SK-N-MC (cell line): ENCODE results near the gene GANC.

Experiments
- DNase-seq: peaks from one replicate; pipeline ENCODE4 v3.0.0-alpha.2; 2011; ENCODE audit warnings: low read depth, low spot score
- H3K27ac ChIP-seq: fragments of 200-600 bp; sonication (generic); 2 replicates; pipeline ENCODE4 v1.5.1; 2016; ENCODE audit warnings: mixed run types
- H3K36me3 ChIP-seq: fragments of 200-600 bp; sonication (generic); 2 replicates; pipeline ENCODE4 v1.6.1; 2017; ENCODE audit warnings: antibody characterized with exemption, low read length, mixed read lengths; ENCODE audit not compliant: insufficient read depth
- H3K4me3 ChIP-seq: fragments of 200-600 bp; sonication (generic); 2 replicates; pipeline ENCODE4 v1.5.1; 2016
- H3K9ac ChIP-seq: fragments of 200-600 bp; sonication (generic); 2 replicates; pipeline ENCODE4 v1.8.0; 2017; ENCODE audit warnings: mixed run types, mixed read lengths; ENCODE audit not compliant: insufficient read length
- H3K9me3 ChIP-seq: fragments of 200-600 bp; sonication (generic); 2 replicates; pipeline ENCODE4 v1.6.1; 2017; ENCODE audit warnings: low read depth, mild to moderate bottlenecking, antibody characterized with exemption, low read length, moderate library complexity, mixed read lengths
- EZH2 ChIP-seq: fragments of 200-600 bp; sonication (generic); IDR thresholded peaks from one replicate; pipeline ENCODE4 v1.6.1; 2017; ENCODE audit warnings: antibody characterized with exemption
- FOXP2 ChIP-seq: optimal IDR thresholded peaks from 2 replicates; pipeline ENCODE3; 2011; ENCODE audit warnings: mild to moderate bottlenecking, moderate library complexity; ENCODE audit not compliant: insufficient read depth; ENCODE audit errors: extremely low read length, control extremely low read depth
- POLR2AphosphoS5 ChIP-seq: IDR thresholded peaks from 2 replicates; pipeline ENCODE4 v1.6.1; 2012; ENCODE audit warnings: mild to moderate bottlenecking, low read depth, low read length, borderline replicate concordance

The GANC gene

DNA sequence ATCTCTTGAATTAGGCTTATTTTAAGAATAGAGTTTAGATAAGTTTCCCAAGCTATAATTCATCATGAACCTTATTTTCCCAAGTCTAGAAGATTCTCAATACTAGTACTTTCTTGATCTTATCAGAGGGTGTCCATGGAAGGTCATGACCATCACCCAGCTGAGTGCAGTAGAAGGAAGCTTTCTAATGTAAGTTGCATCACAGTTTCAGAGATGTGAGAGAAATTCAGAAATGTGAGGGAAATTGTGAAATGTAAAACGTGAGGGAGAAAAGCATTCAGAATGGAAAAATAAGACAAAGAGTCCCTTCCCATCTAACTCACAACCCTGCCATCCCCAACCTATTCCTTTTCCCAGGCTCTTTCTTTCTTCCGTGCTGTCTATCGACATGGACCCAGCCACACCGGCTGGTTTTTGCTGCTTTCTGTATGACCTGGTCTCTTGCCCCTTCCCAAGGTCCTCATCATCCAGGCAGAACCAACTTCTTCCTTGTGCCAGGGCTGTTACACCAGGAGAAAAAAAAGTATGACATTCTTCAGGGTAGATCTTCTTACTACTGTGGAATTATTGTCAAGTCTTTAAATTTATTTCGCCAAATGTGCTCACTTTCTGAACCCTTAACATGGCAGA, 93.0 kb downstream of the GANC start:
- Histone ChIP-seq H3K36me3 (no peaks in the 10 kb centered on the region), H3K9ac (no peak overlapping the region), H3K4me3 (no peak overlapping the region), H3K27ac (no peak overlapping the region), H3K9me3 (no peaks in the 10 kb centered on the region)
- no peak for TF ChIP-seq FOXP2
- no peak for DNase-seq

- Histone ChIP-seq H3K27ac (no peak overlapping the region), H3K4me3 (no peak overlapping the region), H3K9ac (no peak overlapping the region), H3K36me3 (no peaks in the 10 kb centered on the region), H3K9me3 (no peaks in the 10 kb centered on the region)
- no peak for TF ChIP-seq POLR2AphosphoS5
- TF ChIP-seq FOXP2: no peak
- TF ChIP-seq EZH2: no peak
- no peak for DNase-seq
Observed at GRCh38 chr15:42367041-42367440, 94.0 kb downstream of the GANC start.

DNA sequence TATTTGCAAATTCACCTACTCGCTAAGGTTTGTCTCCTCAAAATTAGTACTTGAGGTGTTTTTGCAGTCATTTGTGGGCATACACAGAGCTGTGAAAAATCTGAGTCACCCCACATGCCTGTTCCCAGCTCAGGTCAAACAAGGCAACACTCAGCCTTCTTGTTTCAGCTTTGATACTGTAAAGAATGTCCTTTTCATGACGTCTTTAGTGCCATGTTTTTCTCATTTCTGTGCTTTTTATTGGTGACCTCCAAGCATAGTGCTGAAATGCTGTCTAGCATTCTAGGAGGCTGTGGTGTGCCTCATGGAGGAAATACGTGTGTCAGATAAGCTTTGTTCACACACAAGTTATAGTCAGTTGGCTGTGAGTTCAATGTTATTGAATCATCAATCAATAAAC, 95.1 kb downstream of the GANC start:
- no peak overlapping the region for H3K9ac ChIP-seq
- no peak overlapping the region for H3K27ac ChIP-seq
- no peaks in the 10 kb centered on the region for H3K9me3 ChIP-seq
- H3K36me3 ChIP-seq: no peaks in the 10 kb centered on the region
- TF ChIP-seq EZH2 (no peak), FOXP2 (no peak), POLR2AphosphoS5 (no peak)
- H3K4me3 ChIP-seq: no peak overlapping the region
- DNase-seq: no peak

DNA sequence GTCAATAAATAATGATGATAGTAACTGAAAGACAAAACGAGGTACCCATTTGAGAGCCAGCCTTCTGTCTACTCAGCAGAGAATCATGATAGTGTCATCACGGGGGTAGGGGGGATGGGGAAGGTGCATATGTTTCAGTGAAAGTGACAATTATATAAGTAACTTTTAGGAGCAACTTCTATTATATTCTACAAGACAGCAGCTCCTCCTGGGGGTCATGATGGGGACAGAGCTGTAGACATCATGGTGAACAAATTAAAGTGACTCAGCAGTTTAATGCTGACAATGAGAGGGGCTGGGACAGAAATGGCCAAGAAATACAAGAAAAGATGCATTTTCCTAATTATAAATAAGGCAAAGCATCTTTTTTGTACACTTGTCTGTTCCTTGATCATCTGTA, 98.1 kb downstream of the GANC start:
- DNase-seq: no peak
- Histone ChIP-seq H3K36me3 (no peaks in the 10 kb centered on the region), H3K9ac (no peak overlapping the region), H3K4me3 (no peak overlapping the region), H3K27ac (no peak overlapping the region), H3K9me3 (no peaks in the 10 kb centered on the region)
- TF ChIP-seq FOXP2 (no peak), EZH2 (no peak), POLR2AphosphoS5 (no peak)

GRCh38 chr15:42373274-42373673, 100.3 kb downstream of the GANC start:
- H3K4me3 ChIP-seq: no peak overlapping the region
- no peaks in the 10 kb centered on the region for H3K36me3 ChIP-seq
- DNase-seq: no peak
- no peak for TF ChIP-seq FOXP2
- H3K9me3 ChIP-seq: no peaks in the 10 kb centered on the region
- H3K27ac ChIP-seq: no peak overlapping the region
- no peak overlapping the region for H3K9ac ChIP-seq

DNA sequence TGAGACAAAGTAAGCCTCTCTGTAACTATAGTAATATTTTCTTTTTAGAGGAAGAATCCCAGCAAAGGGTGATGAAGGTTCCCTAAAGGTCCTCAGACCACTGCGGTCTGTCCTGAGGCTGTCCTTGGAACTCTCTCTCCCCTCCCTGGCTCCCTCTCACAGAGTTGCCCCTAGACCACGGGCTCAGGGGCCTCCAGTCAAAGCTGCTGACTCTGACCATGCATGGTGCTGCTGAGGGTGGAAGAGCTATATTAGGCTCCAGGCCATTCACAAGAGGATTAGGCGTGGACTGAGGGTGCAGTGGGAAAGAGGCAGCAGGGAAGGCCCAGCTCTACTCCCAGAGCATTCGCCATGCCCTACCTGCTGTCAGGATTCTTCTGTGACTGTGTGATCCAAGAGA, 100.9 kb downstream of the GANC start:
- DNase-seq: no peak
- no peak overlapping the region for H3K9ac ChIP-seq
- H3K36me3 ChIP-seq: no peaks in the 10 kb centered on the region
- TF ChIP-seq EZH2 (no peak), POLR2AphosphoS5 (no peak), FOXP2 (no peak)
- H3K4me3 ChIP-seq: no peak overlapping the region
- H3K9me3 ChIP-seq: no peaks in the 10 kb centered on the region
- H3K27ac ChIP-seq: no peak overlapping the region

GRCh38 chr15:42374810-42375209, 101.8 kb downstream of the GANC start:
- Histone ChIP-seq H3K36me3 (no peaks in the 10 kb centered on the region), H3K9ac (no peak overlapping the region), H3K27ac (no peak overlapping the region), H3K4me3 (no peak overlapping the region), H3K9me3 (no peaks in the 10 kb centered on the region)
- no peak for DNase-seq
- no peak for TF ChIP-seq EZH2
- TF ChIP-seq FOXP2: no peak
- no peak for TF ChIP-seq POLR2AphosphoS5

DNA sequence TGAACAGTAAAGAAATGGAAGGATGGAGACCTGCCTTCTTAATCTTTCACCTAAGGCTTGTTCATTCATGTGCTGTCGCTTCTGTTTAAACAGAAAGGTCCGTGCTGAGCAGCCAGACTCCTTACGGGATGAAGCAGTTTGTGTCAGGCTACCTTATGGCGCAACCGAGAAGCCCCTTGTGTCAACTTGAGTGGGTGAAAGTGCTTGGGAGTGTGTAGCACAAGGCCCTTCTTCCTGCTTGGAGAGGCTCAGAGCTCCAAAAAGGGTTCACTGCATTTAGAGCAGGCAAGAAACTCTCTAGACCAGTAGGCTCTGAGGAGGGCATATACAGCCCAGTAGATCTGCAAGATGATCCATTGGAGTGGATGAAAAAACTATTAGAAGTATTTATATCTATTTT, 102.3 kb downstream of the GANC start:
- Histone ChIP-seq H3K9me3 (no peaks in the 10 kb centered on the region), H3K9ac (no peak overlapping the region), H3K4me3 (no peak overlapping the region), H3K27ac (no peak overlapping the region), H3K36me3 (no peaks in the 10 kb centered on the region)
- no peak for DNase-seq
- no peak for TF ChIP-seq EZH2
- no peak for TF ChIP-seq FOXP2
- TF ChIP-seq POLR2AphosphoS5: no peak

- Histone ChIP-seq H3K36me3 (no peaks in the 10 kb centered on the region), H3K4me3 (no peak overlapping the region), H3K9ac (no peak overlapping the region), H3K27ac (no peak overlapping the region), H3K9me3 (no peaks in the 10 kb centered on the region)
- no peak for DNase-seq
- TF ChIP-seq EZH2 (no peak), FOXP2 (no peak), POLR2AphosphoS5 (no peak)
Observed at GRCh38 chr15:42375941-42376340, 102.9 kb downstream of the GANC start.
